NAMALWA (cell line): Measurements from ENCODE around the gene GABRD.

ENCODE experiments used
- DNase-seq: peaks from one replicate; pipeline ENCODE4 v3.0.0-alpha.2; 2015; ENCODE audit warnings: low spot score

The GABRD gene

GRCh38 chr1:2053784-2054376, 34.7 kb downstream of the GABRD start:
- DNase-seq = no peak

- DNase-seq = no peak
Observed at GRCh38 chr1:2054560-2054959, 35.4 kb downstream of the GABRD start.

GRCh38 chr1:2055911-2056575, 36.9 kb downstream of the GABRD start:
- DNase-seq = no peak

GRCh38 chr1:2056955-2057590, 37.9 kb downstream of the GABRD start:
- DNase-seq = no peak

- DNase-seq = no peak
Observed at GRCh38 chr1:2059290-2059953, 40.3 kb downstream of the GABRD start.

- no peak for DNase-seq
Observed at GRCh38 chr1:2060072-2060471, 40.9 kb downstream of the GABRD start.

GRCh38 chr1:2060535-2060934, 41.4 kb downstream of the GABRD start:
- no peak for DNase-seq

GRCh38 chr1:2061065-2061778, 42.1 kb downstream of the GABRD start:
- DNase-seq = no peak

GRCh38 chr1:2065699-2066098, 46.6 kb downstream of the GABRD start:
- no peak for DNase-seq

GRCh38 chr1:2067393-2067792, 48.2 kb downstream of the GABRD start:
- DNase-seq = no peak

GRCh38 chr1:2067981-2068380, 48.8 kb downstream of the GABRD start:
- no peak for DNase-seq

- no peak for DNase-seq
Observed at GRCh38 chr1:2068951-2069350, 49.8 kb downstream of the GABRD start.

- DNase-seq = no peak
Observed at GRCh38 chr1:2070016-2070415, 50.9 kb downstream of the GABRD start.

- DNase-seq = no peak
Observed at GRCh38 chr1:2070800-2071530, 51.8 kb downstream of the GABRD start.

- DNase-seq = no peak
Observed at GRCh38 chr1:2072109-2072806, 53.1 kb downstream of the GABRD start.

GRCh38 chr1:2072891-2073290, 53.7 kb downstream of the GABRD start:
- DNase-seq = no peak

- DNase-seq = no peak
Observed at GRCh38 chr1:2073382-2074230, 54.5 kb downstream of the GABRD start.

GRCh38 chr1:2074396-2074795, 55.3 kb downstream of the GABRD start:
- DNase-seq = no peak

- DNase-seq = no peak
Observed at GRCh38 chr1:2074944-2075740, 56.0 kb downstream of the GABRD start.
